Transverse colon (tissue), 4 donors: Measurements from ENCODE around the gene ZNRF3.

Experiments
- CTCF ChIP-seq, 5 experiments: fragments of 200-600 bp in 3 of 5; fragments of 450-650 bp in 2 of 5; sonication (generic) in 3 of 5; IDR thresholded peaks; 1 replicate in 2 of 5; 2 replicates in 3 of 5; pipeline ENCODE4 v1.5.1; 2016 to 2017; ENCODE audit warnings: antibody characterized with exemption in 5 of 5, inconsistent platforms in 3 of 5, mild to moderate bottlenecking in 2 of 5, moderate library complexity in 1 of 5
- EP300 ChIP-seq: sonication (generic); formaldehyde crosslinking; IDR thresholded peaks from one replicate; pipeline ENCODE4 v1.6.1; 2017; ENCODE audit warnings: antibody characterized with exemption, low read depth
- POLR2A ChIP-seq: fragments of 450-650 bp; IDR thresholded peaks from one replicate; pipeline ENCODE4 v1.6.1; 2016; ENCODE audit warnings: antibody characterized with exemption, mild to moderate bottlenecking, moderate library complexity
- POLR2AphosphoS5 ChIP-seq, 3 donors: sonication (generic); formaldehyde crosslinking; IDR thresholded peaks; one replicate each; pipeline ENCODE4 v1.6.1; 2016; ENCODE audit warnings: antibody characterized with exemption in 3 of 3

GRCh38 chr22:28911304-28911690, 27.9 kb downstream of the ZNRF3 start:
- TF ChIP-seq POLR2A (no peak), CTCF (IDR thresholded peaks at IDR 0.05) (no peak), POLR2AphosphoS5 (IDR thresholded peaks at IDR 0.05) (no peak), EP300 (no peak)
